ENCODE results near the gene CCR6. TPM values are rescaled to one million over a fixed set of nuclear protein-coding genes. Genes with fewer than 3 reads are reported as not detected.
A peak's percentile ranks its signal among the peaks of the same experiment; 100 is the strongest.
"Not testable (repeated sequence)": the region's sequence is repeated elsewhere in the genome, so short reads cannot be mapped to it uniquely, and the experiment has no call there.

The CCR6 gene
- total RNA-seq (1 to 10 TPM in 1 of 2 experiments, under 1 TPM in 1; 0.10 to 1.1 TPM), polyA plus RNA-seq (under 1 TPM; 0.26 to 0.51 (median 0.27) TPM), total RNA-seq (0 reads per million in 6 experiments)

DNA sequence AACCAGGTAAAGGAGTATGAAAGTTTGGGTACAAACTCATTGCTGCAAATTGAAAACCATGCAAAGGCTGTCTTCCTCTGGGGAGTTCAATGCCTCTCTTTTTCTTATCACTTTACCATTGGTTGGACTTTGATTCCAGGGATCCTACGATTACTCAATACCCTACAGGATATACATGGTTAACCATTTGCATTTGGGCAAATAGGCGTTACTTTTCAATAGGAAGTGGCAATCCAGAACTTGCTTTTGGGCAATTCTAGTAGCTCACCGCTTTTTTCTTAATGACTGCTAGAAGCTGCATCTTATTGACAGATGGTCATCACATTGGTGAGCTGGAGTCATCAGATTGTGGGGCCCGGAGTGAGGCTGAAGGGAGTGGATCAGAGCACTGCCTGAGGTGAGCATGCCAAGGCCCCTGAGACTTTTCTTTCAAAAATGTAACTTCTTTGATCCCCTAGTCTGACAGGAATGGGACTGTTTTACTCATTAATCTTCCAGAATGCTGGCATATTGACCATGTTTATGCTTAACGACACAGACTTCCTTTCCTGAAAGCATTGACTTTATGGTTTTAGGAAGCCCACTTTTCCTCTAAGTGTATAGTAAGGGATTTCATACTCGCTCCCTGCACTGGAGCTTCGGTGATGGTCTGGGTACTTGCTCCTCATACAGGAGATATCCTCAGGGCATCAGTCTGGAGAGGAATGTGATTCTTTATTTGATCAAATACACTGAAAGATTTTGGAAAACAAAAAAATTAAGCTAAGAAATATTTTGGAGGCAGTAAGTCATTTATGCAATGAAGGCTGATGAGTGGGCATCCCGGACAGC is at the start of gene CCR6:
Gene CCR6, plus strand, starts transcription at position 270 of the 831 bp plus-strand sequence. CDS start 13,039 bp downstream, outside the sequence.
- H3K27ac Mint-ChIP-seq, result peak within 1 kb of the TSS in 3 of 10 donors; percentile 50 to 86 (median 74)
- POLR2A ChIA-PET, result interaction anchor here (0.9 kb wide), 1 partner anchor 110 kb away, joined by 3 read pairs; no protein-coding TSS in a partner anchor
- H3K9me3 Mint-ChIP-seq, result no peaks in the 10 kb centered on the region
- no peaks in the 10 kb centered on the region for H3K27me3 Mint-ChIP-seq
- no peaks in the 10 kb centered on the region for H3K36me3 Mint-ChIP-seq
- peaks cover 18 to 78% (median 32%) of the 10 kb centered on the region in 4 donors for H3K4me1 Mint-ChIP-seq
- peak within 1 kb of the TSS in 3 of 10 donors; percentile 14 to 73 (median 26) for H3K4me3 Mint-ChIP-seq
- ATAC-seq (no peak), DNase-seq (no peak)

DNA sequence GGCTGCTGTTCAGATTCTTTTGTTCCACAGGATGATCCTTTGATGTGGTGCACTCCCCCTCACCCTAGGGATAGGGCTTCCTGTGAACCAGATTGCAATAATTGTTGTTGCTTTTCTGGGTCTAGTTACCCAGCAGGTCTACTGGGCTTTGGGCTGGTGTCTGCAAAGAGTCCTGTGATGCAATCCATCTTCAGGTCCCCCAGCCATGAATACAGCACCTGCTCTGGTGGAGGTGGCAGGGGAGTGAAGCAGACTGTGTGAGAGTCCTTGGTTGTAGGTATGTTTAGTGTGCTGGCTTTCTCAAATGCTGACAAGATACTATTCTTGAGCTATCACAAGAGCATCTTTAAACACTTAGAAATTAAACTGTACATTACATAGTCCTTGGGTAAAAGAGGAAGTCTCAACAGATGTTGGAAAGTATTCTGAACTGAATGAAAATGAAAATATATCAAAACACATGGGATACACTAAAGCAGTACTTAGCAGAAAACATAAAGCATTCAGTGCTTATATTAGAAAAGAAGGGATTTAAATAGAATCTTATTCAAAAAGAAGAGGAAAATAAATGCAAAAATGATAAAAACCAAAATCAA is 49.1 kb upstream of the CCR6 start:
- no peak for DNase-seq
- Mint-ChIP-seq H3K27me3 (peaks cover 0 to 8% (median 0%) of the 10 kb centered on the region in 5 donors), H3K9me3 (peaks cover 9 to 31% (median 21%) of the 10 kb centered on the region in 9 donors), H3K27ac (no peak overlapping the region), H3K4me1 (peaks cover 0 to 19% (median 0%) of the 10 kb centered on the region in 4 donors), H3K4me3 (no peak overlapping the region), H3K36me3 (peaks cover 0 to 26% (median 15%) of the 10 kb centered on the region in 3 donors)
- no peak for ATAC-seq
- POLR2A ChIA-PET, result no interaction called here

DNA sequence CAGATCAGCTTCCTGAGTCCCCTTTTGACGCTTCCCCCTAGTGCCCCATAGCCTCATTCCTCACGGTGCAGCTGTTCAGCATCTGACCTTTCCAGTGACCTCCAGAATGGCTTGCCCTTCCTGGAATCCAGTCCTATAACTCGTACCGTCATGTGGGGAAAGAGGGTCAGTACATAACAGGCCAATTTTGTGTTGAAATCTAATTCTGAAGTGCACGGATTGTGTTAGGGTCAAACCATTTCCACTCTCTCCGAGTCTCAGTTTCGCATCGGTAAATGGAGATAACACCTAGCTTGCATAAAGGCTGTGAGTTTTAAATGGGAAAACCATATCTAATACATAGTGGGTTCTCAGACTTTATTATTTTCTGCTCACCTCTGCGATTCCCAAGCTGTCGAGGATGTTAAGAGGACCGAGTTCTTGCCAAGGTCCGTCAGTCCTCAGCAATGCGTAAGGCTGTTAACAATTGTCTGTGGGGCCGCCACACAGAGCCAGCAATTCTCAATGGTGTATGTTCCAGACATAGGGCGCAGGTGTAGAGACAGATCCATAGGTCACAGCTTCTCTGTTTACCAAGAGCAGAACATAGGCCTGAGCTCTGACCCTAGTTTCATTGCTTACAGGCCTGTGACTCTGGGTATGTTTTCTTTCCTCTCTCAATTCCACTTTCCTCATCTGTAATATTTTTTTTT is 45.5 kb upstream of the CCR6 start:
- peaks cover 0 to 2% (median 1%) of the 10 kb centered on the region in 5 donors for H3K27me3 Mint-ChIP-seq
- H3K4me3 Mint-ChIP-seq, result no peak overlapping the region
- DNase-seq, result no peak
- no peak for ATAC-seq
- POLR2A ChIA-PET, result no interaction called here
- peaks cover 1 to 18% (median 12%) of the 10 kb centered on the region in 9 donors for H3K9me3 Mint-ChIP-seq
- peaks cover 0 to 15% (median 7%) of the 10 kb centered on the region in 3 donors for H3K36me3 Mint-ChIP-seq
- peaks cover 0 to 33% (median 0%) of the 10 kb centered on the region in 4 donors for H3K4me1 Mint-ChIP-seq
- H3K27ac Mint-ChIP-seq, result no peak overlapping the region

- Mint-ChIP-seq H3K4me3 (no peak overlapping the region), H3K4me1 (peaks cover 0 to 28% (median 0%) of the 10 kb centered on the region in 4 donors), H3K27ac (no peak overlapping the region), H3K36me3 (peaks cover 0 to 4% (median 3%) of the 10 kb centered on the region in 3 donors), H3K9me3 (peaks cover 0 to 12% (median 2%) of the 10 kb centered on the region in 9 donors), H3K27me3 (peaks cover 0 to 1% (median 0%) of the 10 kb centered on the region in 5 donors)
- DNase-seq (no peak), ATAC-seq (no peak)
- POLR2A ChIA-PET, result no interaction called here
These were observed 44.2 kb upstream of the CCR6 start for GRCh38 chr6:167078745-167079144.

- H3K4me3 Mint-ChIP-seq, result no peak overlapping the region
- POLR2A ChIA-PET, result no interaction called here
- peak in 1 of 2 donors; percentile 58 for ATAC-seq
- H3K27ac Mint-ChIP-seq, result peak overlapping the region in 2 of 10 donors; percentile 17 to 56
- H3K27me3 Mint-ChIP-seq, result peaks cover 0 to 1% (median 0%) of the 10 kb centered on the region in 5 donors
- peaks cover 0 to 22% (median 0%) of the 10 kb centered on the region in 4 donors for H3K4me1 Mint-ChIP-seq
- peaks cover 0 to 10% (median 0%) of the 10 kb centered on the region in 9 donors for H3K9me3 Mint-ChIP-seq
- H3K36me3 Mint-ChIP-seq, result peaks cover 0 to 4% (median 0%) of the 10 kb centered on the region in 3 donors
- peak in 1 of 10 donors; percentile 44 for DNase-seq
These were observed 43.0 kb upstream of the CCR6 start for GRCh38 chr6:167079853-167080297.

GRCh38 chr6:167087857-167088354 is 35.0 kb upstream of the CCR6 start:
- H3K27ac Mint-ChIP-seq, result no peak overlapping the region
- H3K4me3 Mint-ChIP-seq, result no peak overlapping the region
- H3K4me1 Mint-ChIP-seq, result peaks cover 26 to 41% (median 27%) of the 10 kb centered on the region in 4 donors
- peaks cover 0 to 37% (median 12%) of the 10 kb centered on the region in 9 donors for H3K9me3 Mint-ChIP-seq
- POLR2A ChIA-PET, result interaction anchor here (0.7 kb wide), 1 partner anchor 26 kb away, joined by 4 read pairs; no protein-coding TSS in a partner anchor
- no peaks in the 10 kb centered on the region for H3K27me3 Mint-ChIP-seq
- no peak for DNase-seq
- peaks cover 0 to 20% (median 16%) of the 10 kb centered on the region in 3 donors for H3K36me3 Mint-ChIP-seq
- no peak for ATAC-seq

- H3K27ac Mint-ChIP-seq, H3K4me3 Mint-ChIP-seq, ATAC-seq, H3K27me3 Mint-ChIP-seq, POLR2A ChIA-PET, DNase-seq: not testable (repeated sequence)
- Mint-ChIP-seq H3K4me1 (peaks cover 29 to 50% (median 36%) of the 10 kb centered on the region in 4 donors), H3K36me3 (peaks cover 0 to 20% (median 12%) of the 10 kb centered on the region in 3 donors), H3K9me3 (peaks cover 0 to 32% (median 12%) of the 10 kb centered on the region in 9 donors)
These were observed 34.2 kb upstream of the CCR6 start for GRCh38 chr6:167088741-167089140.

DNA sequence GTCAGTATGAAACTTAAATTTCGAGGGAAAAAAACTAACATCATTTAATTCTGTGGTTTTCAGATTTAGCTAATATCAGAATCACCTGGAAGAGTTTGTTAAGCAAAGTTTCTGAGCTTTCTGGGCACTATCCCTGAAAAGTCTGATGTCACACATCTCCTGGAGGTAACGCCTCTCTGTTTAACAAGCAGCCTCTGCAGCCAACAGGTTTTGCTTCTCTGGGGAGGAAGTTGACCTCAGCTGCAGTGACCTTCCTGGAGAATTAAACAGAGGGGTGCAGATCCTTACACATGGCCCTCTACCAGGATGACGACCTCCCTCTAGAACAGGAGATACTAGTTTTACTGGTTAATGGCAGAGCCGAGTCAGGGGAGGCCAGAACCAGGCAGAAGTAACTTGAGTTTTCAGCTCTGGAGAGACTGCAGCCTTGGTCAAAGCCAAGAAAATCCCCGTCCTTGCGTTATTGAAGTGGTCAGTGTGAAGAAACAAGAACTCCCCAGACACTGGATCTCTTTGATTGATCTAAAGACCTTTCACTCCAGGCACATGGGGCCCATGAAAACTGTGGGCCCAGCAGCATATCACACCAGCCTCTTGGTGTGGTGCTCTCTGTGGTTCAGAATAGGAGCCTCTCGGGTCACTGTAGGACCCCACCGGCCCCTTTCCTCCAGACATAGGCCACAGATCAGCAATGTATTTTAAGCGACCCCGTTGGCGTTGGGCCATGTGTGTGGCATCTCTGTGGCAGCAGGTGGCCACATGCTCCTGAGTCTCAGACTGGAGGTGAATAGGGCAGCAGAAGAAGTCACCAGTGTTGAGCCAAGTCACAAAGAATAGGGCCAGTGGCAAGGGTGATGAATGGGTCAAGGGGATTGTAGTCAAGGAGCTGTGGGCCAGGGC is 33.4 kb upstream of the CCR6 start:
- Mint-ChIP-seq H3K4me1 (peaks cover 35 to 57% (median 43%) of the 10 kb centered on the region in 4 donors), H3K9me3 (peaks cover 0 to 28% (median 12%) of the 10 kb centered on the region in 9 donors), H3K27me3 (no peaks in the 10 kb centered on the region), H3K4me3 (no peak overlapping the region), H3K36me3 (peaks cover 0 to 20% (median 12%) of the 10 kb centered on the region in 3 donors), H3K27ac (peak overlapping the region in 2 of 10 donors; percentile 40 to 56)
- DNase-seq, result no peak
- ATAC-seq, result no peak
- POLR2A ChIA-PET, result no interaction called here

- no peak for ATAC-seq
- DNase-seq, result no peak
- POLR2A ChIA-PET, result no interaction called here
- Mint-ChIP-seq H3K36me3 (peaks cover 0 to 20% (median 12%) of the 10 kb centered on the region in 3 donors), H3K27me3 (no peaks in the 10 kb centered on the region), H3K4me1 (peaks cover 37 to 64% (median 49%) of the 10 kb centered on the region in 4 donors), H3K4me3 (no peak overlapping the region), H3K27ac (peak overlapping the region in 2 of 10 donors; percentile 56 to 76), H3K9me3 (peaks cover 0 to 28% (median 12%) of the 10 kb centered on the region in 9 donors)
These were observed 32.7 kb upstream of the CCR6 start for GRCh38 chr6:167090171-167090570.

DNA sequence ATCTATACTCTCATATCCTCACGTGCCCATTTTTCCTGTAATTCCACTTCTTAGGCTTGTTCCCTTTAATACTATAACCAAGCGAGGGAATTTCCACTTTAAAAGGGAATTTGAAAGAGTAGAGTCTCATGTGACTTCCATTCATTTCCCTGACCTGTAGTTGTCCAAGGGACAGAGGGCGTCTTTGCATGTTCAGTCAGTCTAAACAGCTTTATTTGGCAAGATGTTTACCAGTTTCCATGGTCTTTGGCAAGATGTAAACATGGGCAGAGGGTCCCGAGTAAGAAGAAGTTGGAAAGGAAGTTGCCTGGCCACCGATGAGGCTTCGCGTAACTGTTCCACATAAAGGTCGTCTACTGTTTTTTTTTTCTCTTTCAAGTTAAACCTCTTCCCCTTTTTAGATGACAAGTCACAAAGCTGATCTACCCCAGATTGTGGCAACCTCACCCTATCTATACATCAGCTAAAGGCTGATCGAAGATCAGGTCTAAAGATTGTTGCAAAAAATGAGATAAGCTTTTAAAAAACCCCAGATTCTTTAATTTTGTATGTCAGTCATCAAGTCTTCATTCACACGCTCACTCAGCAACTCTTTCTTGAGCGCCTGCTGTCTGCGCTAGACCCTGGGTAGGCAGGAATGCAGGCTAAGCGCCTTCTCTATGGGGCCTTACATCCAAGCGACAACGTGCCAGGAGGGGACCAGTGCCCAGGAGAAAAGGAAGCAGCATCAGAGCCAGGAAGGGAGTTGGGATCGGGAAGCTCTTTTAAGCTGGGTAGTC is 31.7 kb upstream of the CCR6 start:
- POLR2A ChIA-PET, result interaction anchor here (1.9 kb wide), 1 partner anchor 48 kb away, joined by 4 read pairs; no protein-coding TSS in a partner anchor
- peak; percentile 36 to 47 for ATAC-seq
- H3K27me3 Mint-ChIP-seq, result no peaks in the 10 kb centered on the region
- peaks cover 37 to 74% (median 52%) of the 10 kb centered on the region in 4 donors for H3K4me1 Mint-ChIP-seq
- peak overlapping the region; percentile 20 to 90 (median 58) for H3K27ac Mint-ChIP-seq
- DNase-seq, result peak in 2 of 10 donors; percentile 21 to 35
- peak overlapping the region in 9 of 10 donors; percentile 30 to 81 (median 52) for H3K4me3 Mint-ChIP-seq
- peaks cover 0 to 20% (median 12%) of the 10 kb centered on the region in 3 donors for H3K36me3 Mint-ChIP-seq
- peaks cover 0 to 26% (median 12%) of the 10 kb centered on the region in 9 donors for H3K9me3 Mint-ChIP-seq
